ENCODE results near the gene ZNF66. TPM values are rescaled to one million over a fixed set of nuclear protein-coding genes. Genes with fewer than 3 reads are reported as not detected.
"Not testable (repeated sequence)": the region's sequence is repeated elsewhere in the genome, so short reads cannot be mapped to it uniquely, and the experiment has no call there.

ZNF66 gene
- total and polyA plus RNA-seq, 2 of the 4 experiments (the other 2 are of a cell fraction): 0.75 to 2.0 TPM

DNA sequence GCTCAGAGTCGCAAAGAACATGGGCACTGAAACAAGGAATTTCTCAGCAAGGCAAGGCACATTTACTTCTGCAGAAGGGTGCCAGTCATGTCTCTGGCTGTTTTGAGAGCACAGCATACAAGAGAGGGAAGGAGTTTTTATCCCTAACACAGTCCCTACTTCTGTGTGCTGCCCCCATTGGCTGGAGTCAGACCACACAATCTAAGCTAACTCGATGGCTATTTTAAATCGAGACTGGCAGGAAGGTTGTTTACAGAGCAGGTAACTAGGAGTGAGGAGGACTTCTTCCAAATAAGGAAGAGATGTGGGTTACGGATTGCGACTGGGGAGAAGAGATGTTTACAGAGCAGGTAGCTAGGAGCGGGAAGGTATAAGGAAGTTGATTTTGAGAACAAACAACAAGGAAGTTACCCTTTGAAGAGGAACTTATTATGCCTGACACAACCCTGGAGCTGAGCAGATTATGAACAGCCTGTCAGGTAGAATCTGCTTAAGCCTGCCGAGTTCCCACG lies 6.8 kb upstream of the ZNF66 start:
- H3K4ac ChIP-seq (ENCODE audit: low read depth, low read length); H3K27ac ChIP-seq (ENCODE audit: insufficient read depth, low read length); H4K91ac ChIP-seq (ENCODE audit: insufficient read depth, low read depth, low read length); H3K14ac ChIP-seq (replicated peaks; ENCODE audit: low read depth, low read length); H4K20me1 ChIP-seq (ENCODE audit: insufficient read depth, low read length); H3K9me3 ChIP-seq (ENCODE audit: control insufficient read depth, insufficient read depth, low read length); H2BK15ac ChIP-seq (ENCODE audit: low read depth, low read length); H3K4me1 ChIP-seq (ENCODE audit: control insufficient read depth, insufficient read depth, low read length); H3K4me2 ChIP-seq (ENCODE audit: low read depth, low read length); H2BK20ac ChIP-seq (ENCODE audit: low read depth, low read length); dilution Hi-C loops (cut with HindIII; ENCODE audit: low sequenced_read_pairs, unreplicated experiment); intact Hi-C loops (cut with micrococcal nuclease); H2BK5ac ChIP-seq (ENCODE audit: low read depth, low read length, poor library complexity, severe bottlenecking); H4K8ac ChIP-seq (ENCODE audit: low read depth in 2 of 2, low read length in 2 of 2); H3K56ac ChIP-seq (ENCODE audit: extremely low read depth, insufficient read depth, low read length); H2BK120ac ChIP-seq (ENCODE audit: low read depth, low read length); H2AK5ac ChIP-seq (ENCODE audit: low read depth, low read length); H3K9ac ChIP-seq (ENCODE audit: low read depth, low read length); H3K9me1 ChIP-seq (ENCODE audit: insufficient read depth, low read length); H3K27me3 ChIP-seq (ENCODE audit: control insufficient read depth, insufficient read depth, low read length); BruUV-seq (replicated peaks); H3K36me3 ChIP-seq (ENCODE audit: control insufficient read depth, insufficient read depth, low read length); H4K5ac ChIP-seq (ENCODE audit: low read depth, low read length); H3K4me3 ChIP-seq (ENCODE audit: insufficient read depth, low read depth, low read length); in situ Hi-C loops (cut with MboI; ENCODE audit: low sequenced_read_pairs); H3K18ac ChIP-seq (ENCODE audit: low read depth, low read length); H2AK9ac ChIP-seq (replicated peaks; ENCODE audit: low read depth, low read length, poor library complexity); POLR2A ChIA-PET (ENCODE audit: unreplicated experiment); ATAC-seq (ENCODE audit: low read depth); H3K23ac ChIP-seq (ENCODE audit: low read depth, low read length); H3K79me1 ChIP-seq (ENCODE audit: low read depth in 1 of 2, low read length in 2 of 2); H2AFZ ChIP-seq (replicated peaks; ENCODE audit: low read length, poor library complexity); CTCF ChIA-PET; DNase-seq: not testable (repeated sequence)
- 61% methylated on average over 3 of the region's 8 CpGs; no CpG with 5 or more reads in 1 of the 2 experiments for WGBS, 2 experiments (ENCODE audit: extremely low coverage in 2 of 2, insufficient read length in 1 of 2)

Data from IMR-90 (cell line).